A549 (cell line): ENCODE measurements around the gene MOB1B. TPM values are rescaled to one million over a fixed set of nuclear protein-coding genes. Genes with fewer than 3 reads are reported as not detected.

ENCODE experiments used
- ATAC-seq, 2 experiments: fragments of 200-7000 bp in 1 of 2; fragments of >200 bp in 1 of 2; cut with Nextera tagmentation in 1 of 2; cut with Tn5 transposase in 1 of 2; 3 replicates each; pipeline versions ENCODE4 v1.8.0 to v1.9.1; 2018 to 2020; ENCODE audit warnings: mild to moderate bottlenecking in 1 of 2, moderate library complexity in 1 of 2
- CTCF ChIA-PET: fragments of 300-600 bp; sonication (Branson Sonifier 250); formaldehyde crosslinking; extraction: SDS; loops from one replicate; lab custom pipeline; 2021; ENCODE audit warnings: antibody characterized with exemption, inconsistent platforms; lab: Yijun Ruan, JAX
- POLR2A ChIA-PET: fragments of 350-600 bp; formaldehyde crosslinking; extraction: SDS; loops from one replicate; lab custom pipeline; 2021; ENCODE audit warnings: antibody characterized with exemption, inconsistent platforms; lab: Yijun Ruan, JAX
- DNase-seq, 2 experiments: peaks; one replicate each; pipeline versions ENCODE4 v3.0.0 to v3.0.0-alpha.2; 2011 to 2016; ENCODE audit warnings: low read depth in 1 of 2, low spot score in 1 of 2
- FAIRE-seq: peaks from 2 replicates; lab custom pipeline; 2011; peaks lifted over from hg19 to GRCh38; lab: Jason Lieb, UNC
- H3K27ac ChIP-seq, 2 experiments: fragments of >200 bp; sonication (Bioruptor Twin); formaldehyde crosslinking; 3 replicates each; pipeline ENCODE4 v1.5.1; 2016 to 2017
- H3K4me1 ChIP-seq: fragments of >200 bp; sonication (Bioruptor Twin); formaldehyde crosslinking; 3 replicates; pipeline ENCODE4 v1.6.1; 2016
- H3K4me2 ChIP-seq: fragments of >200 bp; sonication (Bioruptor Twin); formaldehyde crosslinking; 3 replicates; pipeline ENCODE4 v1.6.1; 2016
- H3K4me3 ChIP-seq: fragments of >200 bp; sonication (Bioruptor Twin); formaldehyde crosslinking; 3 replicates; pipeline ENCODE4 v1.5.1; 2016
- H3K9me3 ChIP-seq: fragments of >200 bp; sonication (Bioruptor Twin); formaldehyde crosslinking; 3 replicates; pipeline ENCODE4 v1.6.1; 2016
- BCL3 ChIP-seq: fragments of >200 bp; sonication (Bioruptor Twin); formaldehyde crosslinking; IDR thresholded peaks from 3 replicates; pipeline ENCODE4 v1.6.1; 2016
- CEBPB ChIP-seq, 2 experiments: fragments of >200 bp in 1 of 2; sonication (Bioruptor Twin) in 1 of 2; formaldehyde crosslinking in 1 of 2; IDR thresholded peaks; 2 replicates each; pipeline ENCODE4 v1.6.1; 2012 to 2016
- CHD2 ChIP-seq: fragments of 150-350 bp; IDR thresholded peaks from 2 replicates; pipeline ENCODE4 v1.6.1; 2014; ENCODE audit warnings: low read length; ENCODE audit not compliant: partially characterized antibody
- CHD4 ChIP-seq: fragments of 200-600 bp; sonication (generic); IDR thresholded peaks from 2 replicates; pipeline ENCODE4 v1.6.1; 2016; ENCODE audit warnings: antibody characterized with exemption, mild to moderate bottlenecking, borderline replicate concordance
- E2F6 ChIP-seq: IDR thresholded peaks from 2 replicates; pipeline ENCODE4 v1.6.1; 2012; ENCODE audit warnings: low read depth, borderline replicate concordance
- EHF ChIP-seq: fragments of 250-450 bp; sonication (Bioruptor Pico); IDR thresholded peaks from 2 replicates; pipeline ENCODE4 v1.5.0; 2020; ENCODE audit warnings: mild to moderate bottlenecking
- EHMT2 ChIP-seq: fragments of 200-600 bp; sonication (generic); IDR thresholded peaks from 2 replicates; pipeline ENCODE4 v1.6.1; 2016; ENCODE audit warnings: antibody characterized with exemption, low read depth, mild to moderate bottlenecking, moderate library complexity
- ESRRA ChIP-seq: fragments of 150-350 bp; IDR thresholded peaks from 2 replicates; pipeline ENCODE4 v1.6.1; 2014; ENCODE audit warnings: mild to moderate bottlenecking, low read length, borderline replicate concordance
- FOSB ChIP-seq: fragments of 250-450 bp; sonication (Bioruptor Pico); IDR thresholded peaks from 2 replicates; pipeline ENCODE4 v1.5.0; 2020; ENCODE audit warnings: mild to moderate bottlenecking, moderate library complexity
- FOSL2 ChIP-seq, 2 experiments: fragments of 450-650 bp in 1 of 2; fragments of >200 bp in 1 of 2; sonication (Bioruptor Twin) in 1 of 2; formaldehyde crosslinking; IDR thresholded peaks; 2 replicates each; pipeline versions ENCODE4 v1.5.0 to v1.6.1; 2016 to 2020; ENCODE audit warnings: mild to moderate bottlenecking in 1 of 2, moderate library complexity in 1 of 2
- HDAC2 ChIP-seq: fragments of 200-600 bp; sonication (generic); IDR thresholded peaks from 2 replicates; pipeline ENCODE4 v1.6.1; 2016
- HES2 ChIP-seq: fragments of >200 bp; sonication (Bioruptor Twin); formaldehyde crosslinking; IDR thresholded peaks from 2 replicates; pipeline ENCODE4 v1.6.1; 2016
- HMGXB4 ChIP-seq: fragments of 250-450 bp; sonication (Bioruptor Pico); IDR thresholded peaks from 2 replicates; pipeline ENCODE4 v1.5.0; 2021; ENCODE audit warnings: mild to moderate bottlenecking, moderate library complexity, borderline replicate concordance
- HOXB13 ChIP-seq: fragments of 250-450 bp; sonication (Bioruptor Pico); IDR thresholded peaks from 2 replicates; pipeline ENCODE4 v1.5.0; 2020; ENCODE audit warnings: low read depth, mild to moderate bottlenecking, moderate library complexity
- HOXB5 ChIP-seq: fragments of 250-450 bp; sonication (Bioruptor Pico); IDR thresholded peaks from 2 replicates; pipeline ENCODE4 v1.5.0; 2020; ENCODE audit warnings: mild to moderate bottlenecking, moderate library complexity
- KDM5A ChIP-seq: fragments of 200-600 bp; sonication (generic); IDR thresholded peaks from 2 replicates; pipeline ENCODE4 v1.6.1; 2016; ENCODE audit warnings: antibody characterized with exemption, mild to moderate bottlenecking
- MAFK ChIP-seq: fragments of 450-650 bp; IDR thresholded peaks from 2 replicates; pipeline ENCODE4 v1.6.1; 2014; ENCODE audit not compliant: partially characterized antibody
- MYC ChIP-seq: IDR thresholded peaks from 2 replicates; pipeline ENCODE4 v1.6.1; 2012; ENCODE audit warnings: mild to moderate bottlenecking, inconsistent platforms, low read length, improper control_type of control experiment, borderline replicate concordance
- NFE2L2 ChIP-seq: fragments of 150-350 bp; conservative IDR thresholded peaks from 2 replicates; pipeline ENCODE4 v1.6.1; 2014; ENCODE audit warnings: low read length
- NPAS2 ChIP-seq: fragments of 250-450 bp; sonication (Bioruptor Pico); IDR thresholded peaks from 2 replicates; pipeline ENCODE4 v1.8.0; 2022; ENCODE audit warnings: mild to moderate bottlenecking, moderate library complexity, borderline replicate concordance
- NR3C1 ChIP-seq: fragments of >200 bp; sonication (Bioruptor Twin); formaldehyde crosslinking; IDR thresholded peaks from 3 replicates; pipeline ENCODE4 v1.6.1; 2017
- PBX3 ChIP-seq: IDR thresholded peaks from 2 replicates; pipeline ENCODE4 v1.6.1; 2012
- RARB ChIP-seq: fragments of 250-450 bp; sonication (Bioruptor Pico); IDR thresholded peaks from 2 replicates; pipeline ENCODE4 v1.8.0; 2021; ENCODE audit warnings: mild to moderate bottlenecking, moderate library complexity
- RCOR1 ChIP-seq: fragments of 150-350 bp; IDR thresholded peaks from 2 replicates; pipeline ENCODE4 v1.6.1; 2014; ENCODE audit warnings: antibody characterized with exemption, low read length, low read depth
- SMC3 ChIP-seq: fragments of >200 bp; sonication (Bioruptor Twin); formaldehyde crosslinking; IDR thresholded peaks from 3 replicates; pipeline ENCODE4 v1.6.1; 2018; ENCODE audit warnings: inconsistent platforms
- SREBF2 ChIP-seq: fragments of 450-650 bp; IDR thresholded peaks from 2 replicates; pipeline ENCODE4 v1.6.1; 2014; ENCODE audit warnings: mild to moderate bottlenecking, moderate library complexity
- TP53 ChIP-seq: fragments of 250-450 bp; sonication (Bioruptor Pico); IDR thresholded peaks from 2 replicates; pipeline ENCODE4 v1.5.0; 2021; ENCODE audit warnings: mild to moderate bottlenecking, moderate library complexity
- ZC3H11A ChIP-seq: fragments of 450-650 bp; IDR thresholded peaks from 2 replicates; pipeline ENCODE4 v1.6.1; 2014; ENCODE audit warnings: antibody characterized with exemption, mild to moderate bottlenecking
- ZNF302 ChIP-seq: fragments of 250-450 bp; sonication (Bioruptor Pico); IDR thresholded peaks from 2 replicates; pipeline ENCODE4 v1.9.0; 2021; ENCODE audit warnings: inconsistent platforms, mild to moderate bottlenecking, moderate library complexity
- ZSCAN20 ChIP-seq: fragments of 250-450 bp; sonication (Bioruptor Pico); IDR thresholded peaks from 2 replicates; pipeline ENCODE4 v1.8.0; 2022; ENCODE audit warnings: mild to moderate bottlenecking, moderate library complexity
- WGBS: methylation state at CpG from one replicate; pipeline ENCODE4 v1.1.6; 2017; ENCODE audit errors: missing lambda C conversion rate; 5-methylcytosine and 5-hydroxymethylcytosine counted together
- polyA plus RNA-seq, 4 experiments: library from polyadenylated mRNA; depleted of rRNA in 3 of 4; stranded (reverse); fragments of >200 nt; fragmentation: RNase III in 1 of 4; extraction: RNeasy Plus Mini Kit Qiagen cat#74134 plus additional on column Dnase treatment in 1 of 4; gene quantifications; 2 replicates in 3 of 4; 3 replicates in 1 of 4; pipeline ENCODE4 v1.2.3, GENCODE V29; 2011 to 2017

The MOB1B gene
- polyA plus RNA-seq, 2 of the 4 experiments (the other 2 are of a cell fraction): 6.7 to 9.5 TPM

GRCh38 chr4:70958681-70959080 lies 56.5 kb downstream of the MOB1B start:
- Histone ChIP-seq H3K27ac (no peak overlapping the region), H3K4me1 (no peaks in the 10 kb centered on the region), H3K9me3 (no peaks in the 10 kb centered on the region), H3K4me2 (no peak overlapping the region), H3K4me3 (no peak overlapping the region)
- POLR2A ChIA-PET: no interaction called here
- 93% methylated on average over 3 of the region's 3 CpGs for WGBS
- TF ChIP-seq PBX3 (no peak), RARB (CRISPR knock-in tag) (no peak), FOSL2 (IDR thresholded peaks at IDR 0.05) (no peak), FOSL2 (CRISPR knock-in tag; IDR thresholded peaks at IDR 0.05) (no peak), RCOR1 (no peak), CHD4 (no peak), SMC3 (no peak), TP53 (CRISPR knock-in tag) (no peak), MAFK (no peak), ZSCAN20 (no peak), EHF (no peak), HOXB13 (CRISPR knock-in tag) (no peak), NR3C1 (no peak), CEBPB (IDR thresholded peaks at IDR 0.05) (no peak), MYC (no peak), SREBF2 (no peak), FOSB (CRISPR knock-in tag) (no peak), HES2 (no peak), E2F6 (no peak), ZC3H11A (no peak), NPAS2 (CRISPR knock-in tag) (no peak)
- FAIRE-seq (no peak), DNase-seq (no peak), ATAC-seq (no peak)
- CTCF ChIA-PET: no interaction called here

GRCh38 chr4:70969076-70969475 lies 66.9 kb downstream of the MOB1B start:
- POLR2A ChIA-PET: no interaction called here
- ATAC-seq (no peak), FAIRE-seq (no peak)

More at GRCh38 chr4:70969076-70969475, 66.9 kb downstream of the MOB1B start:
- DNase-seq: no peak
- no peaks in the 10 kb centered on the region for H3K4me1 ChIP-seq
- H3K4me3 ChIP-seq: no peak overlapping the region
- CTCF ChIA-PET: no interaction called here
- no peak overlapping the region for H3K27ac ChIP-seq
- WGBS: 94% methylated on average over 7 of the region's 7 CpGs
- H3K4me2 ChIP-seq: no peak overlapping the region
- no peaks in the 10 kb centered on the region for H3K9me3 ChIP-seq
- no peak for TF ChIP-seq PBX3
- TF ChIP-seq CEBPB (IDR thresholded peaks at IDR 0.05): no peak
- TF ChIP-seq HDAC2: no peak
- TF ChIP-seq KDM5A: no peak
- no peak for TF ChIP-seq SREBF2
- TF ChIP-seq HOXB5 (CRISPR knock-in tag): no peak
- no peak for TF ChIP-seq RCOR1
- no peak for TF ChIP-seq BCL3
- TF ChIP-seq ZNF302: no peak
- TF ChIP-seq EHMT2: no peak
- no peak for TF ChIP-seq NFE2L2
- TF ChIP-seq CHD2: no peak
- no peak for TF ChIP-seq ZSCAN20
- TF ChIP-seq ESRRA: no peak
- TF ChIP-seq RARB (CRISPR knock-in tag): no peak
- TF ChIP-seq HMGXB4: no peak
- TF ChIP-seq HES2: no peak
- TF ChIP-seq NR3C1: no peak
- no peak for TF ChIP-seq SMC3
- TF ChIP-seq, all 56 proteins: peak for 0
